ENCODE measurements around the gene UNC45A.
A peak's percentile ranks its signal among the peaks of the same experiment; 100 is the strongest.
"Not testable (repeated sequence)": the region's sequence is repeated elsewhere in the genome, so short reads cannot be mapped to it uniquely, and the experiment has no call there.

Gene UNC45A

DNA sequence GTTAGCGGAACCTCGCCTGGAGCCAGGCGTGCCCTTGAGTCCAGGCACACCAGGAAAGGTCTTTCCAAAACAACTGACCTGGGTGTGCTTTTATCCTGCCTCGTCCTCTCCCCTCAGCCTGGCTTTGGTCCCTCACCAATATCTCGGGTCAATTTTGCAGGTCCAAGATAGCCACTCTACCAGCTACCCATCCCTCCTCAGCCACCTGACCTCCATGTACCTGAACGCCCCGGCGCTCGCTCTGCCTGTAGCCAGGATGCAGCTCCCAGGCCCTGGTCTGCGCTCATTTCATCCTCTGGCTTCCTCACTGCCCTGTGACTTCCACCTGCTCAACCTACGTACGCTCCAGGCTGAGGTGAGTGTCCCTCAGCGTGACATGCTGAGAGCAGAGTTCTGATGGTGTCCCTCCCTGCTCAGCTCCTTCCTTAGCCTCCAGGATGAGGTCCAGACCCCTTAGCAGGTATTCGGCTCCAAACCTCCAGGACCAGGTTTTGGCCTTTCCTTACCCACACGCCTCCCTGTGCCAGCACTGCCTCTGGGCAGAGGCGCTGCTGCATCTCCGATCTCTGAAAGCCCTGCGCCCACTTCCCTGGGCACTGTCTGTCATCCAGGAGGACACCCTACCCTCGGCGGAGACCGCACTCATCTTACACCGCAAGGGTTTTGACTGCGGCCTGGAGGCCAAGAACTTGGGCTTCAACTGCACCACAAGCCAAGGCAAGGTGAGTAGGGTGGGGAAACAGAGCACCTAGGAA, 16.9 kb upstream of the UNC45A start:
- DNase-seq, result no peak

GRCh38 chr15:90918835-90919234, 16.2 kb upstream of the UNC45A start:
- no peak for DNase-seq

DNA sequence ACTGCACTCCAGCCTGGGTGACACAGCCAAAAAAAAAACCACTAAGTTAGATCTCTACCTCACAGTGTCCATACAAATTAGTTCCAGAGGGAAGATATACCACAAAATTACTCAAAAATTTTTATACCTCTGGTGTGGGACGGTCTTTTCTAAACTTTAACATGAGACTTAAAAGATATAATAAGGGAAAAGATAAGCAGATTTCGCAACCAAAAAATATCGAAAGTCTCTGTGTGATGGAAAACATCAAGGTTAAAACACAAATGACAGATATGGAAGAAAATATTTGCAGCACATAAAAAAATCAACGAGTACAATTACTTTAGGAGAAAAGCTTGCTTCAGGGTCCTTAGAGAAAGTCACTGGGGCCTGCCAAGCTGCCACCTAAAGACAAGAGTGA, 13.2 kb upstream of the UNC45A start:
- DNase-seq, result no peak

- not testable (repeated sequence) for DNase-seq
Observed at GRCh38 chr15:90922712-90923322, 12.3 kb upstream of the UNC45A start.

GRCh38 chr15:90924375-90924774, 10.7 kb upstream of the UNC45A start:
- peak; percentile 61 for DNase-seq

GRCh38 chr15:90926766-90927165, 8.3 kb upstream of the UNC45A start:
- DNase-seq, result not testable (repeated sequence)

- not testable (repeated sequence) for DNase-seq
Observed at GRCh38 chr15:90928106-90928505, 7.0 kb upstream of the UNC45A start.

GRCh38 chr15:90929246-90930019, 5.7 kb upstream of the UNC45A start:
- no peak for DNase-seq

DNA sequence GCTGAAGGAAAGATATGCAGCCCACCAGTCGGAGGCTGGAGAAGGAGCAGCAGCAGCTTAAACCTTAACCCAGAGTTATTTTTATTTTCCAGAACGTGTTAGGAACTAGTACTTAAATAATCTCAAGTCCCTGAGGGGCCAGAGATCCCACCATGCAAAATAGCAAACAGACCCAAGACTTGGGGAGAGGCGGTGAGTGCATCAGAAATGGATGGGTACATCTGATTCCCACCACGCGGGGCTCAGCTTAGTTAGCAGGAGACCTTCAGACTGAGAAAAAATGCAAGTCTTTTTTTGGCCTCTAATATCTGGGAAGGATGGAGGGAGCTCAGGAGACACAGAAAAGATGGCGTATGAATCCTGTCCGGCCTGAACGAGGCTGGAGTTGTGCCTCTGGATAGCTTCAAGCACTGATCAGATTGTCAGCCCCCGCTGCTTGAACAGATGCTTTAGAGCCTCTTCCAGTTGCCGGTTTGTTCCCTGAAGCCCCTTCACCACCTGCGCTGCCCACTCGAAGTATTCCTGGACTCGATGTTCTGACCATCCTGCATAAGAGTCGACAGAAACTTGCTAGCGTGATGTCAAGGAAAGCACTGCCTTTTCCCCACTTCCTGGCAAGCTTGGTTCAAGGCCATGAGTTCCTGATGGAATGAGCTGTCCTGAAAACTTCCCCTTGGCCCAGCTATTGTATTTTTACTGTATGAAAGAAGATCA, 4.1 kb upstream of the UNC45A start:
- DNase-seq, result peak; percentile 35

DNA sequence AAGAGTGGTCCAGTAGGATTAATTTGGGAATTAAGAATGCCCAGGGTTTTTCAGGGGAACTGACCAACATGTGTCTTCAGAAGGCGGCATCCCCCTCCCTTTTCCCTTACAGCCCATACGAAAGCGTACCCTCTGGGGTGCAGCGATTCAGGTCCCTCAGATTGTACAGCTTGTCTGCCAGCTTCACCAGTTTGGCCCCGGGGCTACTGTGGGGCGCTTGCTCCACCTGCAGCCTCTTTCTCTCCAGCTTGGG, 3.6 kb upstream of the UNC45A start:
- no peak for DNase-seq

DNA sequence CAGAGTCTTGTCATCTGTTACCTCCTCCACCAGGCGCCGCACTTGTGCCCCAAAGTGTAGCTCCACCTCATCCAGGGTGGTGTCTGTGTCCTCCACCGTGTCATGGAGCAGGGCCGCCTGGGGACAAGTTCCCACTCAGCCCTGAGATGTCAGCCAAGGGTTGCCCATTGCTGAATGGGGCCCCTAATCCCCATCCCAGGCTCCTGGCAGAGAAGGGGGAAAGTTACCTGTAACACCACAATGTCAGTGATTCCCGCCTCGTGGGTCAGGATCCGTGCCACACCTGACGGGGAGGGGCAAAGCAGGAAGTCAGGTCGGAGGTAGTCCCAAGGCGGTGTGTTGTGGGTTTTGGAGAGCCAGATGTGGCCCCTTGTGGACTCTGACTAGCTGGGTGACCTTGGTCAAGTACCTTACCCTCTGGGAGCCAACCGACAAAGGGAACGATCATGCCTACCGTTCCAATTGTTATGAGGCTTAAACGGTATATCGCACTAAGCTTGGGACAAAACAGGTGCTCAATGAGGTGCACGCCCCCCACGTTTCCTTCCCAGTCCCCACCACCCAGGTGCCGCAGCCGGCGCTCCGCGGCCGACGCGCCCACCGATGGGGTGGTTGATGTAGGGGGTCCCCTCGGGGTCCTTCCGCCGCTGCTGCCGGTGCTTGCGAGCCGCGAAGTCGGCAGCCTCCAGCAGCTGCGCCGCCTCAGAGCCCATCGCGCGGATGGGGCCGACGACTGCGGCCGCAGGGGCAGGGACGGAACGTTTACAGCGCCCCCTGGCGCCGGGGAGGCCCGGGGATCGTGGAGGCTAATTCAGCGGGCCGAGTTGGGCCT, 3.0 kb upstream of the UNC45A start, which contains the start of gene HDDC3:
HDDC3 (minus strand) TSS at position 722 of the 832 bp plus-strand sequence; CDS start at position 713, 9 bp downstream.
- peak; percentile 92 for DNase-seq

GRCh38 chr15:90932660-90932991, 2.5 kb upstream of the UNC45A start:
- no peak for DNase-seq

DNA sequence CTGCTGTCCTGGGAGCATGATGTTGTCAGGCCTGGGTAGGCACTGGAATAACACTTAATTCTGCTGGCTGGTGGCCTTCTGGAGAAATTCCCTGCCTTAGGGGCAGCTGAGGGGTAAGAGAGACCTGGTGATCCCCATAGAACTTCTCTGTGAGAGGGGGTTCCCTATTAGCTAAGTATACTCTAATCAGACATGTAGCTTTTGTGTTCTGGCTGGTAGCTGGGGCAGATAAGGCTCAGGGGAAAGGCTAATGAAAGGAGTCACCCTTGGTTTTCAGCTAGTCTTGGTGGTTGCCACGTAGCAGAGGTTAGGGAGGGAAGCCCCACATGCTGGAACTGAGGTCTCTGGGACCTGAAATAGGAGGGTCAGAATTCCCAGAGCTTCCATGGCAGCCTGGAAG, 1.8 kb upstream of the UNC45A start:
- DNase-seq, result no peak

GRCh38 chr15:90934256-90934948, 683 bp upstream of the UNC45A start:
- DNase-seq, result peak; percentile 91

GRCh38 chr15:90936823-90937222, 1.7 kb downstream of the UNC45A start:
- no peak for DNase-seq

DNA sequence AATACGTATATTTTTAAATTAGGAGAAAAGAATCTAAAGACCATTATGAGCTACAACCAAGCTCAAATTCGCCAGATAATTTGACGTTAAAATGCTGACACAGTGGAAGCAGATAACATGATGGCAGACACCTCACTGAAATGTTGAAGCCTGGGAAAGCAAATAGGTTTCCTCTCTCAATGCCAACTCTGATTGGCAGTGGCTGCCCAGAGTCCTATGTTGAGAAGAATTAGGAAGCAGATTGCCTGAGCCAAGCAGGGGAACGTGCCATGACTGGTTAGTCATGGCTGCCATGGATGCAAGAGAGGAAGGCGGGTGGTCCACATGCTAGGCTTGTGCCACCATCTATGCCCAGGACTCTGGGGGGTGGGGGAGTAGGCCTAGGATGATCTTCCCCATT, 3.2 kb downstream of the UNC45A start:
- no peak for DNase-seq

DNA sequence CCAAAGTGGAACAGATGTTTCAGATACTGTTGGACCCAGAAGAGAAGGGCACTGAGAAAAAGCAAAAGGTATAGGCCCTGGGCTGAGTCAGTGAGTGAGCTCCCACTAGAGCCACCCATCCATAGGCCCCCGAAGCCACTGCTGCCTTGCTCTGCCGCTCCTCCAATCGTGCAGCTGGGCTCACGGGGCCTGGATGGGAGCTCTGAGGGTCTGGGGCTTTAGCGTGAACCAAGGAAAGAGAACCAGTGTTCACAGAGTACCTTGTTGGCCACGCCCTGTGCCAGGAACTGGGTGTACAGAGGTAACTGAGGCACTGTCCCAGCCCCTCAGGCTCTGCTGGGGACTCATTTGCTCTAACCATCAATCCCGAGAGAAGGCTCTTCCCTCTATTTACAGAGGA, 4.7 kb downstream of the UNC45A start:
- no peak for DNase-seq

GRCh38 chr15:90941038-90941437, 6.0 kb downstream of the UNC45A start:
- no peak for DNase-seq

DNA sequence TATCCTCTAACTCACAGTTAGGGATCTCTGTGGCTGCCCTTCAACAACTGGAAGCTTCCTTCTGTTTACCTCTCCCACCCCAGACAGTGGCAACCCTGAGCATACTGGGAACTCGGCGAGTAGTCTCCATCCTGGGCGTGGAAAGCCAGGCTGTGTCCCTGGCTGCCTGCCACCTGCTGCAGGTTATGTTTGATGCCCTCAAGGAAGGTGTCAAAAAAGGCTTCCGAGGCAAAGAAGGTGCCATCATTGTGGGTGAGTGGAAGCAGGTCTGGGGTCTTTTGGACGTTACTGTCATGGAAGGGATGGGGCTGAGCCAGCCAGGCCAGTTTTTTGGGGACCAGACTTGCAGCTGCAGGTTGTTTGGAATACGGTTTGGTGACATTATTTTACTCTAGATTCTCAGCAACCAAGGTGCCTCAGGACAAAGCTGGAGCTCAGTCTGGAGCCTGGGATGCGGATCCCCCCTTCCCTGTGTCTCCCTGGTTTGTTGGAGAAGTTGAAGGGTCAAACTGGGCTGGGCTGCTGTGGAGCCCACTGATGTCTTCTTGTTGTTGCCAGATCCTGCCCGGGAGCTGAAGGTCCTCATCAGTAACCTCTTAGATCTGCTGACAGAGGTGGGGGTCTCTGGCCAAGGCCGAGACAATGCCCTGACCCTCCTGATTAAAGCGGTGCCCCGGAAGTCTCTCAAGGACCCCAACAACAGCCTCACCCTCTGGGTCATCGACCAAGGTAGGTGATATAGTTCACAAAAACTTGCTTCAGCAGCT, 7.5 kb downstream of the UNC45A start:
- no peak for DNase-seq

DNA sequence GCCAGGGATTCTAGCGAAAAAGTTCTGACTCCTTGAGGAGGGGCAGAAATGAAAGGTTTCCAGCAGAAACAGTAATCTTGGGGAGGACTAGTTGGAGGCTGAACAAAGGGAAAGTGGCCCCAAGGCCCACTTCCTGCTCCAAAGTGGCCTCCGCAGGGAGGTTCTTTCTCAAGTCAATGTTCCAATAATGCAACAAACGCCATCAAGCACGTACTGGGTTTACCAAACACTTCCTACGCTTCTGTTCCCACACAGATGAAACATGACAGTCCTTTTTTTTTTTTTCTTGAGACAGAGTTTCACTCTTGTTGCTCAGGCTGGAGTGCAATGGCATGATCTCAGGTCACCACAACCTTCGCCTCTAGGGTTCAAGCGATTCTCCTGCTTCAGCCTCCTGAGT, 10.0 kb downstream of the UNC45A start:
- no peak for DNase-seq

DNA sequence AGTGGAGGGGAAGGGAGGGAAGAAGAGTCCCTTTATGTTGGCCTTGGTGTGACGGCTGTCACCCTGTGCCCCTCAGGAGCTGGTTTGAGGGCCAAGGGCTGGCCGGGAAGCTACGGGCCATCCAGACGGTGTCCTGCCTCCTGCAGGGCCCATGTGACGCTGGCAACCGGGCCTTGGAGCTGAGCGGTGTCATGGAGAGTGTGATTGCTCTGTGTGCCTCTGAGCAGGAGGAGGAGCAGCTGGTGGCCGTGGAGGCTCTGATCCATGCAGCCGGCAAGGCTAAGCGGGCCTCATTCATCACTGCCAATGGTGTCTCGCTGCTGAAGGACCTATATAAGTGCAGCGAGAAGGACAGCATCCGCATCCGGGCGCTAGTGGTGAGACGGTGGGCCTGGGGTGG, 11.5 kb downstream of the UNC45A start:
- DNase-seq, result no peak
